K562 (cell line): ENCODE data around the gene PLD6. TPM values are rescaled to one million over a fixed set of nuclear protein-coding genes. Genes with fewer than 3 reads are reported as not detected.
"Not testable (repeated sequence)": the region's sequence is repeated elsewhere in the genome, so short reads cannot be mapped to it uniquely, and the experiment has no call there.

Experiments
- ATAC-seq: fragments of 200-7000 bp; cut with Tn5 transposase; 3 replicates; pipeline ENCODE4 v1.9.1; 2020; ENCODE audit warnings: moderate library complexity
- BruUV-seq: library from RNA; stranded (reverse); fragments of 400-500 nt; replicated peaks from 2 replicates; lab custom pipeline; 2021; lab: Mats Ljungman, UMichigan
- CTCF ChIA-PET: fragments of 300-600 bp; formaldehyde crosslinking; extraction: SDS; loops from one replicate; lab custom pipeline; 2021; ENCODE audit warnings: low intra/inter-chr PET ratio; lab: Yijun Ruan, JAX
- POLR2A ChIA-PET: fragments of 300-600, 350-650 bp; sonication (Branson Sonifier 250); formaldehyde crosslinking; extraction: SDS; loops from one replicate; lab custom pipeline; 2021; ENCODE audit warnings: antibody characterized with exemption, inconsistent platforms; lab: Yijun Ruan, JAX
- DNase-seq, 4 experiments: peaks; one replicate each; pipeline versions ENCODE4 v3.0.0 to v3.0.0-alpha.2; 2011 to 2018; ENCODE audit warnings: low spot score in 3 of 4, mixed read lengths in 3 of 4; ENCODE audit errors: extremely low read depth in 1 of 4
- FAIRE-seq: peaks from 2 replicates; lab custom pipeline; 2011; peaks lifted over from hg19 to GRCh38; lab: Jason Lieb, UNC
- H2AFZ ChIP-seq: 2 replicates; pipeline ENCODE4 v1.6.0; 2011; ENCODE audit warnings: low read depth, low read length, control low read depth, inconsistent platforms
- H3K27ac ChIP-seq: fragments of 200-600 bp; 3 replicates; pipeline ENCODE4 v1.8.0; 2011; ENCODE audit warnings: low read depth, mild to moderate bottlenecking, control low read depth, inconsistent platforms, low read length, moderate library complexity, mixed read lengths; ENCODE audit errors: extremely low read depth
- H3K27me3 ChIP-seq, 2 experiments: fragments of 300-600 bp in 1 of 2; 2 replicates in 1 of 2; 3 replicates in 1 of 2; pipeline versions ENCODE4 v1.6.0 to v1.8.0; 2011; ENCODE audit warnings: inconsistent platforms in 2 of 2, low read length in 2 of 2, mild to moderate bottlenecking in 1 of 2, mixed read lengths in 1 of 2, moderate library complexity in 1 of 2; ENCODE audit not compliant: control insufficient read depth in 2 of 2, insufficient read depth in 2 of 2
- H3K36me3 ChIP-seq: fragments of 300-600 bp; 3 replicates; pipeline ENCODE4 v1.8.0; 2011; ENCODE audit warnings: mild to moderate bottlenecking, low read length, inconsistent platforms; ENCODE audit not compliant: control insufficient read depth, insufficient read depth
- H3K4me1 ChIP-seq, 2 experiments: fragments of 200-600 bp in 1 of 2; replicated peaks in 1 of 2; 2 replicates in 1 of 2; 3 replicates in 1 of 2; pipeline versions ENCODE4 v1.5.1 to v1.8.0; 2011; ENCODE audit warnings: inconsistent platforms in 2 of 2, low read length in 2 of 2, mild to moderate bottlenecking in 1 of 2, mixed read lengths in 1 of 2, moderate library complexity in 1 of 2; ENCODE audit not compliant: control insufficient read depth in 2 of 2, insufficient read depth in 2 of 2
- H3K4me2 ChIP-seq: 2 replicates; pipeline ENCODE4 v1.6.1; 2011; ENCODE audit warnings: low read length, control low read depth, inconsistent platforms, mixed read lengths; ENCODE audit not compliant: insufficient read depth
- H3K4me3 ChIP-seq: fragments of 200-600 bp; sonication (generic), shearing (Covaris generic); 2 replicates; pipeline ENCODE4 v1.5.1; 2016; ENCODE audit warnings: control low read depth, inconsistent platforms
- H3K79me2 ChIP-seq: fragments of 200-600 bp; 3 replicates; pipeline ENCODE4 v1.8.0; 2011; ENCODE audit warnings: low read length, inconsistent platforms; ENCODE audit not compliant: control insufficient read depth, insufficient read depth
- H3K9ac ChIP-seq, 2 experiments: 2 replicates each; pipeline versions ENCODE4 v1.6.0 to v1.6.1; 2011; ENCODE audit warnings: low read depth in 2 of 2, low read length in 2 of 2, control low read depth in 1 of 2, inconsistent platforms in 1 of 2, mild to moderate bottlenecking in 1 of 2, mixed read lengths in 1 of 2; ENCODE audit not compliant: insufficient read depth in 1 of 2
- H3K9me1 ChIP-seq: one replicate; pipeline ENCODE4 v1.6.0; 2011; ENCODE audit warnings: inconsistent platforms, mild to moderate bottlenecking, low read length, moderate library complexity; ENCODE audit not compliant: control insufficient read depth, insufficient read depth
- H3K9me3 ChIP-seq: replicated peaks from 2 replicates; pipeline ENCODE4 v1.5.1; 2011; ENCODE audit warnings: low read depth, low read length, inconsistent platforms; ENCODE audit not compliant: control insufficient read depth, insufficient read depth
- H4K20me1 ChIP-seq: replicated peaks from 2 replicates; pipeline ENCODE4 v1.6.1; 2011; ENCODE audit warnings: low read length, inconsistent platforms, mixed read lengths; ENCODE audit not compliant: control insufficient read depth, insufficient read depth
- PURB ChIP-seq: sonication (generic); formaldehyde crosslinking; IDR thresholded peaks from 2 replicates; pipeline ENCODE4 v1.9.0; 2021; ENCODE audit warnings: low read depth, mild to moderate bottlenecking, missing genetic modification reagents
- SIX5 ChIP-seq, 2 experiments: IDR thresholded peaks; 2 replicates each; pipeline ENCODE4 v1.6.1; 2011; ENCODE audit warnings: low read length in 2 of 2, borderline replicate concordance in 1 of 2, low read depth in 1 of 2, mild to moderate bottlenecking in 1 of 2, moderate library complexity in 1 of 2; ENCODE audit not compliant: insufficient read depth in 1 of 2
- ZNF12 ChIP-seq: sonication (generic); formaldehyde crosslinking; IDR thresholded peaks from 2 replicates; pipeline ENCODE4 v1.4.0; 2020; ENCODE audit warnings: mild to moderate bottlenecking, missing genetic modification reagents
- WGBS: fragments of 100-300 bp; shearing (Covaris generic); methylation state at CpG from one replicate; pipeline ENCODE4 v1.1.6; 2016; ENCODE audit warnings: low coverage, mixed read lengths; ENCODE audit not compliant: insufficient coverage; ENCODE audit errors: missing lambda C conversion rate; 5-methylcytosine and 5-hydroxymethylcytosine counted together
- in situ Hi-C: fragments of 300-500 bp; cut with MboI; formaldehyde crosslinking; loops from 4 replicates; pipeline ENCODE4 v1.15.0; 2018; ENCODE audit warnings: inconsistent platforms, mixed read lengths
- intact Hi-C: fragments of 100-400 bp; cut with micrococcal nuclease; formaldehyde crosslinking; loops from 2 replicates; pipeline ENCODE4 v1.14.2; 2022
- polyA plus RNA-seq, 8 experiments: library from polyadenylated mRNA; depleted of rRNA in 4 of 8; stranded (reverse) in 5 of 8; unstranded in 3 of 8; fragments of >200 nt; fragmentation: Nextera tagmentation in 2 of 8; fragmentation: Illumina TruSeq in 1 of 8; extraction: Ambion mirVana in 2 of 8; extraction: Trizol in 1 of 8; gene quantifications; 2 replicates each; pipeline versions ENCODE4 v1.2.1 to v1.2.3, GENCODE V29; 2011 to 2014; ENCODE audit warnings: inconsistent platforms in 1 of 8, missing spikeins in 1 of 8
- total RNA-seq, 7 experiments: library from RNA; depleted of rRNA in 6 of 7; stranded (reverse); fragments of >200 nt in 6 of 7; fragmentation: Illumina TruSeq in 2 of 7; extraction: Trizol in 2 of 7; gene quantifications; 2 replicates each; pipeline versions ENCODE4 v1.2.1 to v1.2.3, GENCODE V29; 2011 to 2021; ENCODE audit warnings: low replicate concordance in 1 of 7

PLD6 gene
- total and polyA plus RNA-seq, 9 of the 15 experiments (the other 6 are each of a cell fraction or from before 2014, with no cell fraction given) = 3.6 to 15.6 (median 10.0) TPM

DNA sequence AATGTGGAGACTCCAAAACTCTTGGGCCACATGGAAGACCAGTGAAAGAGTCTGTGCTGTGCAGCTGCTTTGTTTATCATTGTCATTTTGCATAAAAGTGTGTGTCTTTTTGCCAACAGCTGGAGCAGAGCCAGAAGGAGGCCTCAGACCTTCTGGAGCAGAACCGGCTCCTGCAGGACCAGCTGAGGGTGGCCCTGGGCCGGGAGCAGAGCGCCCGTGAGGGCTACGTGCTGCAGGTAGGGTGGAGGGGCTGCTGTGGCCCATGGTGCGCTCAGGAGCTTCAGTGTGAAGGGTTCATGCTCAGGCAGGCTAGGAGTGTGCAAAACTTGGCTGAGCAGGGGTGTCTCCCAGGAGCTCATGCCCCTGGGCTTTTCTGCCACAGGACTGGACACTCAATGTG is 45.0 kb downstream of the PLD6 start:
- H3K9ac ChIP-seq = no peak overlapping the region
- 82% methylated on average over 2 of the region's 6 CpGs for WGBS
- no peak for FAIRE-seq
- no TSS peak for BruUV-seq
- no peak overlapping the region for H2AFZ ChIP-seq
- no peak overlapping the region for H3K4me2 ChIP-seq
- intact Hi-C loops = no loop called here
- H3K4me1 ChIP-seq = no peaks in the 10 kb centered on the region
- CTCF ChIA-PET = no interaction called here
- H3K27ac ChIP-seq = no peak overlapping the region
- POLR2A ChIA-PET = no interaction called here
- TF ChIP-seq SIX5 (IDR thresholded peaks at IDR 0.05; ENCODE audit: borderline replicate concordance in 1 of 2, insufficient read depth in 1 of 2, low read depth in 1 of 2, low read length in 2 of 2) = no peak
- TF ChIP-seq, all 486 proteins: peak for 0
- ATAC-seq (no peak), DNase-seq (no peak)
- peaks cover 46% of the 10 kb centered on the region; the same call in 2 of the 3 replicates for H3K36me3 ChIP-seq
- H3K9me1 ChIP-seq = peaks cover 3% of the 10 kb centered on the region
- no peaks in the 10 kb centered on the region for H3K9me3 ChIP-seq
- no peaks in the 10 kb centered on the region for H3K27me3 ChIP-seq
- H3K79me2 ChIP-seq = no peaks in the 10 kb centered on the region
- in situ Hi-C loops = no loop called here
- H4K20me1 ChIP-seq = no peaks in the 10 kb centered on the region
- no peak overlapping the region for H3K4me3 ChIP-seq

DNA sequence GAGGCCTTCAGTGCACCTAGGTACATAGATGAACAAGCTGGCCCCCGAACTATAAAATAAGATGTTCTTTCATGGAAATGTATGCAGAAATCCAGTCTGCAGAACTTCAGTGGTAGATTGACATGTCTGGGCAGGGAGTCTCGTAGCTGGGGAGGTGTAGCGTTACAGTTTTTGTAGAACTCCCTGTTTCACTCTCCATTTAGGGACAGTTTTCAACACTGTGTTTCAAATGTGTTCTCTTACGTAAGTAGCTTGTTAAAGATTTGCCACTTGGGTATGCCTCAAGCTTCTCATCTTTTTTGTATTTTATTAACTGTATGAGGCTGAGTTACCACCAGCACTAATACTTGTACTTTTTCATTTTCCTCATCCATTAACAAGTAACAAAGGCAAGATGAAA is 46.6 kb downstream of the PLD6 start:
- Histone ChIP-seq H3K27me3 (no peaks in the 10 kb centered on the region), H3K27ac (no peak overlapping the region), H3K79me2 (no peaks in the 10 kb centered on the region), H4K20me1 (no peaks in the 10 kb centered on the region), H3K9me1 (peaks cover 1% of the 10 kb centered on the region), H3K9ac (no peak overlapping the region), H3K4me3 (no peak overlapping the region), H3K4me2 (no peak overlapping the region), H2AFZ (no peak overlapping the region), H3K4me1 (no peaks in the 10 kb centered on the region; a peak in 1 of 5 replicates), H3K36me3 (peaks cover 52% of the 10 kb centered on the region; the same call in 2 of the 3 replicates), H3K9me3 (no peaks in the 10 kb centered on the region)
- FAIRE-seq (no peak), DNase-seq (no peak), ATAC-seq (no peak)
- WGBS = 90% methylated on average over 4 of the region's 4 CpGs
- in situ Hi-C loops = no loop called here
- BruUV-seq = no TSS peak
- POLR2A ChIA-PET = interaction anchor here (0.8 kb wide), 1 partner anchor 13 kb away, joined by 3 read pairs; no protein-coding TSS in a partner anchor
- CTCF ChIA-PET = no interaction called here
- intact Hi-C loops = no loop called here
- TF ChIP-seq ZNF12 (CRISPR knock-in tag) (no peak), PURB (CRISPR knock-in tag) (no peak)

DNA sequence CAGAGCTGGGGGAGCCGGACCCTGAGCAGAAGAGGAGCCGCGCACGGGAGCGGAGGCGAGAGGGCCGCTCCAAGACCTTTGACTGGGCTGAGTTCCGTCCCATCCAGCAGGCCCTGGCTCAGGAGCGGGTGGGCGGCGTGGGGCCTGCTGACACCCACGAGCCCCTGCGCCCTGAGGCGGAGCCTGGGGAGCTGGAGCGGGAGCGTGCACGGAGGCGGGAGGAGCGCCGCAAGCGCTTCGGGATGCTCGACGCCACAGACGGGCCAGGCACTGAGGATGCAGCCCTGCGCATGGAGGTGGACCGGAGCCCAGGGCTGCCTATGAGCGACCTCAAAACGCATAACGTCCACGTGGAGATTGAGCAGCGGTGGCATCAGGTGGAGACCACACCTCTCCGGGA is 47.6 kb downstream of the PLD6 start:
- H3K4me1 ChIP-seq, H4K20me1 ChIP-seq, BruUV-seq, H3K4me3 ChIP-seq, H3K9me1 ChIP-seq, H3K27me3 ChIP-seq, H3K4me2 ChIP-seq, H3K9me3 ChIP-seq, CTCF ChIA-PET, in situ Hi-C loops, H2AFZ ChIP-seq, ATAC-seq, DNase-seq, H3K9ac ChIP-seq, intact Hi-C loops, FAIRE-seq, H3K27ac ChIP-seq, H3K79me2 ChIP-seq: not testable (repeated sequence)
- POLR2A ChIA-PET = interaction anchor here (0.8 kb wide), 1 partner anchor 12 kb away, joined by 3 read pairs; no protein-coding TSS in a partner anchor
- 87% methylated on average over 9 of the region's 33 CpGs for WGBS
- peaks cover 54% of the 10 kb centered on the region; the same call in 2 of the 3 replicates for H3K36me3 ChIP-seq
